ENCODE data around the gene TMC6.
"Not testable (repeated sequence)": the region's sequence is repeated elsewhere in the genome, so short reads cannot be mapped to it uniquely, and the experiment has no call there.

TMC6 gene

GRCh38 chr17:78107976-78108725 is 20.4 kb downstream of the TMC6 start:
- DNase-seq = no peak

GRCh38 chr17:78107457-78107856 is 21.1 kb downstream of the TMC6 start:
- DNase-seq = no peak

GRCh38 chr17:78106211-78106610 is 22.3 kb downstream of the TMC6 start:
- no peak for DNase-seq

GRCh38 chr17:78105551-78105950 is 23.0 kb downstream of the TMC6 start:
- no peak for DNase-seq

GRCh38 chr17:78105101-78105500 is 23.5 kb downstream of the TMC6 start:
- no peak for DNase-seq

- no peak for DNase-seq
Measured at GRCh38 chr17:78104540-78104941, 24.0 kb downstream of the TMC6 start.

GRCh38 chr17:78103311-78103710 is 25.2 kb downstream of the TMC6 start:
- DNase-seq = no peak

GRCh38 chr17:78101542-78101941 is 27.0 kb downstream of the TMC6 start:
- DNase-seq = no peak

GRCh38 chr17:78101112-78101511 is 27.4 kb downstream of the TMC6 start:
- DNase-seq = no peak

- DNase-seq = no peak
Measured at GRCh38 chr17:78096093-78096492, 32.5 kb downstream of the TMC6 start.

- DNase-seq = no peak
Measured at GRCh38 chr17:78095035-78095434, 33.5 kb downstream of the TMC6 start.

GRCh38 chr17:78092794-78093324 is 35.7 kb downstream of the TMC6 start:
- no peak for DNase-seq

GRCh38 chr17:78089576-78090281 is 38.8 kb downstream of the TMC6 start:
- DNase-seq = no peak

GRCh38 chr17:78088529-78088928 is 40.0 kb downstream of the TMC6 start:
- DNase-seq = no peak

- no peak for DNase-seq
Measured at GRCh38 chr17:78086740-78087139, 41.8 kb downstream of the TMC6 start.

GRCh38 chr17:78082988-78083387 is 45.6 kb downstream of the TMC6 start:
- DNase-seq = no peak

- not testable (repeated sequence) for DNase-seq
Measured at GRCh38 chr17:78082355-78082872, 46.1 kb downstream of the TMC6 start.

GRCh38 chr17:78081551-78081950 is 47.0 kb downstream of the TMC6 start:
- no peak for DNase-seq

GRCh38 chr17:78079253-78079652 is 49.3 kb downstream of the TMC6 start:
- no peak for DNase-seq

- DNase-seq = no peak
Measured at GRCh38 chr17:78075545-78075944, 53.0 kb downstream of the TMC6 start.

- no peak for DNase-seq
Measured at GRCh38 chr17:78075011-78075410, 53.5 kb downstream of the TMC6 start.

GRCh38 chr17:78072961-78073360 is 55.6 kb downstream of the TMC6 start:
- no peak for DNase-seq

- DNase-seq = no peak
Measured at GRCh38 chr17:78069695-78070094, 58.9 kb downstream of the TMC6 start.

GRCh38 chr17:78066976-78067375 is 61.6 kb downstream of the TMC6 start:
- not testable (repeated sequence) for DNase-seq
